ENCODE measurements around the gene IFT43. TPM values are rescaled to one million over a fixed set of nuclear protein-coding genes. Genes with fewer than 3 reads are reported as not detected.

The IFT43 gene
- total RNA-seq, 2 donors from 2014 or later = 46.3 to 49.6 TPM

- Histone ChIP-seq H3K4me1 (ENCODE audit: control insufficient read depth, insufficient read depth, low read length) (peaks cover 3% of the 10 kb centered on the region), H3K27me3 (ENCODE audit: control insufficient read depth, insufficient read depth, low read length, poor library complexity, severe bottlenecking) (no peaks in the 10 kb centered on the region), H3K9ac (ENCODE audit: extremely low read depth, low read length, poor library complexity, severe bottlenecking) (no peak overlapping the region), H3K4me3 (ENCODE audit: low read length) (no peak overlapping the region), H3K36me3 (ENCODE audit: control insufficient read depth, insufficient read depth, low read length) (no peaks in the 10 kb centered on the region), H3K9me3 (ENCODE audit: control insufficient read depth, low read length) (no peaks in the 10 kb centered on the region), H3K27ac (ENCODE audit: low read depth, low read length) (no peak overlapping the region)
- H3K9me3 Mint-ChIP-seq = no peaks in the 10 kb centered on the region
- H3K27me3 Mint-ChIP-seq (ENCODE audit: insufficient read depth) = no peaks in the 10 kb centered on the region
- WGBS, 2 experiments (ENCODE audit: insufficient coverage in 1 of 2, insufficient read length in 1 of 2) = 90 to 100% methylated on average over 2 to 3 of the region's 3 CpGs
- H3K4me3 Mint-ChIP-seq = no peak overlapping the region
- TF ChIP-seq, protein P1, sequence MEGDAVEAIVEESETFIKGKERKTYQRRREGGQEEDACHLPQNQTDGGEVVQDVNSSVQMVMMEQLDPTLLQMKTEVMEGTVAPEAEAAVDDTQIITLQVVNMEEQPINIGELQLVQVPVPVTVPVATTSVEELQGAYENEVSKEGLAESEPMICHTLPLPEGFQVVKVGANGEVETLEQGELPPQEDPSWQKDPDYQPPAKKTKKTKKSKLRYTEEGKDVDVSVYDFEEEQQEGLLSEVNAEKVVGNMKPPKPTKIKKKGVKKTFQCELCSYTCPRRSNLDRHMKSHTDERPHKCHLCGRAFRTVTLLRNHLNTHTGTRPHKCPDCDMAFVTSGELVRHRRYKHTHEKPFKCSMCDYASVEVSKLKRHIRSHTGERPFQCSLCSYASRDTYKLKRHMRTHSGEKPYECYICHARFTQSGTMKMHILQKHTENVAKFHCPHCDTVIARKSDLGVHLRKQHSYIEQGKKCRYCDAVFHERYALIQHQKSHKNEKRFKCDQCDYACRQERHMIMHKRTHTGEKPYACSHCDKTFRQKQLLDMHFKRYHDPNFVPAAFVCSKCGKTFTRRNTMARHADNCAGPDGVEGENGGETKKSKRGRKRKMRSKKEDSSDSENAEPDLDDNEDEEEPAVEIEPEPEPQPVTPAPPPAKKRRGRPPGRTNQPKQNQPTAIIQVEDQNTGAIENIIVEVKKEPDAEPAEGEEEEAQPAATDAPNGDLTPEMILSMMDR (conservative IDR thresholded peaks at IDR 0.05) = no peak
- no peak overlapping the region for H3K27ac Mint-ChIP-seq
- no peak for DNase-seq
- peaks cover 16% of the 10 kb centered on the region for H3K4me1 Mint-ChIP-seq
- peaks cover 15% of the 10 kb centered on the region for H3K36me3 Mint-ChIP-seq (ENCODE audit: low read depth)
Measured at GRCh38 chr14:76040704-76041103, 55.1 kb downstream of the IFT43 start.

GRCh38 chr14:76045773-76046172, 60.2 kb downstream of the IFT43 start:
- no peak for DNase-seq
- H3K36me3 Mint-ChIP-seq (ENCODE audit: low read depth) = no peaks in the 10 kb centered on the region
- H3K9me3 Mint-ChIP-seq = no peaks in the 10 kb centered on the region
- Histone ChIP-seq H3K27ac (ENCODE audit: low read depth, low read length) (no peak overlapping the region), H3K9me3 (ENCODE audit: control insufficient read depth, low read length) (no peaks in the 10 kb centered on the region), H3K36me3 (ENCODE audit: control insufficient read depth, insufficient read depth, low read length) (no peaks in the 10 kb centered on the region), H3K27me3 (ENCODE audit: control insufficient read depth, insufficient read depth, low read length, poor library complexity, severe bottlenecking) (no peaks in the 10 kb centered on the region), H3K4me1 (ENCODE audit: control insufficient read depth, insufficient read depth, low read length) (peaks cover 3% of the 10 kb centered on the region), H3K9ac (ENCODE audit: extremely low read depth, low read length, poor library complexity, severe bottlenecking) (no peak overlapping the region), H3K4me3 (ENCODE audit: low read length) (no peak overlapping the region)
- no peak overlapping the region for H3K27ac Mint-ChIP-seq
- H3K4me3 Mint-ChIP-seq = no peak overlapping the region
- peaks cover 21% of the 10 kb centered on the region for H3K4me1 Mint-ChIP-seq
- WGBS, 2 experiments (ENCODE audit: insufficient coverage in 1 of 2, insufficient read length in 1 of 2) = 92 to 94% methylated on average over 2 to 3 of the region's 3 CpGs
- no peaks in the 10 kb centered on the region for H3K27me3 Mint-ChIP-seq (ENCODE audit: insufficient read depth)
- TF ChIP-seq, protein P1 (conservative IDR thresholded peaks at IDR 0.05) = no peak

DNA sequence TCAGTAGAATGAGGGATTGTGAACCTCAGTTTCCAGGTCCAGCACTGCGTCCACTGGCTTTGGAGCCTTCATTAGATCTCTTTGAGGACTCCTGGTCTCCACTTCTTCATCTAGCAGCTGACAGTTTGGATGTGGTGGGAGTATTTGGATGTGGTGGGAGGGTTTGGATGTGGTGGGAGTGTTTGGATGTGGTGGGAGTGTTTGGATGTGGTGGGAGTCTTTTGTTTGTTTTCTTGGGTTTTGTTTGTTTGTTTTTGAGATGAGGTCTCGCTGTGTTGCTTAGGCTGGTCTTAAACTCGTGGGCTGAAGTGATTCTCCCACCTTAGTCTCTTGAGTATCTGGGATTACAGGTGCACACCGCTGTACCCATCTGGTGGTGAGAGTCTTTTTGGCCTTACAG, 64.7 kb downstream of the IFT43 start:
- Mint-ChIP-seq H3K27ac (no peak overlapping the region), H3K9me3 (no peaks in the 10 kb centered on the region), H3K4me1 (peaks cover 12% of the 10 kb centered on the region), H3K27me3 (ENCODE audit: insufficient read depth) (no peaks in the 10 kb centered on the region), H3K36me3 (ENCODE audit: low read depth) (no peaks in the 10 kb centered on the region), H3K4me3 (no peak overlapping the region)
- Histone ChIP-seq H3K9ac (ENCODE audit: extremely low read depth, low read length, poor library complexity, severe bottlenecking) (no peak overlapping the region), H3K36me3 (ENCODE audit: control insufficient read depth, insufficient read depth, low read length) (no peaks in the 10 kb centered on the region), H3K9me3 (ENCODE audit: control insufficient read depth, low read length) (no peaks in the 10 kb centered on the region), H3K27me3 (ENCODE audit: control insufficient read depth, insufficient read depth, low read length, poor library complexity, severe bottlenecking) (no peaks in the 10 kb centered on the region), H3K4me1 (ENCODE audit: control insufficient read depth, insufficient read depth, low read length) (no peaks in the 10 kb centered on the region), H3K27ac (ENCODE audit: low read depth, low read length) (no peak overlapping the region), H3K4me3 (ENCODE audit: low read length) (no peak overlapping the region)
- 88 to 95% methylated on average over 3 to 4 of the region's 4 CpGs for WGBS, 2 experiments (ENCODE audit: insufficient coverage in 1 of 2, insufficient read length in 1 of 2)
- no peak for DNase-seq
- TF ChIP-seq, protein P1 (conservative IDR thresholded peaks at IDR 0.05) = no peak
